RPMI8226 (cell line): Measurements from ENCODE around the gene GGT6.

ENCODE experiments used
- DNase-seq: peaks from one replicate; pipeline ENCODE4 v3.0.0-alpha.2; 2015

Gene GGT6

DNA sequence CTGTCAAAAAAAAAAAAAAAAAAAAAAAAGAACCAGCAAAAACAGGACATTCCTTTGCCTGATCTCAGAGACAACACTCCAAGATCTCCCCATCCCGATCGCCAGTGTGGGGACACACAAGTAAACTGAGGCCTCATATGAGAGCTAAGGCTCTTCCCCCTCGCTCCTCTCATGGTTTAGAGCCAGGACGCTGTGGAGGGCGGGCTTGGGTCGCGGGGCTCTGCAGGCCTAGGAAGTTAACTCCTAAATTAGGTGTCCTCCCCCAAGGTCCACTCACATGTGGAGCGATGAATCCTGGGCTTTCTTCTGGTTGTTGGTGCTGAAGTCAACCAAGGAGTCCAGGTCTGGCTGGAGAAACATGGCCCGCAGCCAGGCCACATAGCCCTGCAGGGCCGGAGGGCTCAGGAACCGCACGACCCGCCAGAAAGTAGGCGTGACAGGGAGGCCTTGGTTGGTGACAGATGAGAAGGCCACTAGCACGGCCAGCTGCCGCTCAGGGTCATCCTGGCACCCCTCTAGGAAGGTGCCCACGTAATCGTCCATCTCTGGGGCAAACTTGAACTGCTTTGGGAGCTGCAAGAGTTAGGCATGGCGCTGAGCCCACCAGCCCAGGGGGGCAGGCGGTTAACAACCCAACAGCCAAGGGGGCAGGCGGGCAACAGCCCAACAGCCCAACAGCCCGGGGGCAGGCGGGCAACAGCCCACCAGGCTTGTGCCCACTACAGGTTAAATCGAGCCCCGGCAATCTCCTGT is 10.4 kb downstream of the GGT6 start:
- no peak for DNase-seq

DNA sequence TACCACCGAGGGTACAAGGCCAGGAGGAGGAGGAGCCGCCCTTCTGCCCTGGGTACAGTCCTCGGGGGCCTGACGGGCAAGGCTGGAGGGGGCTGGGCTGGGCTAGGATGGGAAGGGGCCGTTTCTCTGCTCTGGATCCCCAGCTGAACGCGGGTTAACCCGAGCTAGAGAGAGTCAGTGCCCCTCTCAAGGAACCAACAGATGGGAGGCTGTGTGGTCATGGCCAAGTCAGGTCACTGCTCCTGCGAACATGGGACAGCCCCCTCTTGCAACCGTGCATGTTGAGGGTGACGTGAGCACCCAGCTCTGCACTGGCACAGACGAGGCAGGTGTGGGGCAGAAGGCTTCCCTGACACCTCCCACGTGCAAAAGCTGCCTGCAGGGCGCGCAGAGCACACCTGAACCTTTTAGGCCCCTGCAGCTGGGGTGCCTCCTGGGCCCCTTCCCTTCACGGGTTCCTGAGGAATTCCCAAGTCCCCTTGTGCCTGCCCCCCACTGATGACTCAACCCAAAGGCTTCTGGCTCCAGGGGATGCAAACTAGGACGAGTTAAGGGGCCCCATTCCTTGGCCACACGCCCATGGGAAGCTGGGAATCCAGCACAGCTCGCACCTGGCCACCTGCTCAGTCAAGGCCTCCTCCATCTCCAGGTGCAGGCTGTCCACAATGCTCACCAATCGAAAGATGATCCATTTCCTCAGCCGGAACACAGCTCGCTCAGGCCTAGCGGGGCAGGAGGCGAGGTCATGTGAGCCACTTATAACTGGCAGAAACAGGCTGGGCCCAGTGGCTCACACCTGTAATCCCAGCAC is 11.5 kb downstream of the GGT6 start:
- DNase-seq = no peak

DNA sequence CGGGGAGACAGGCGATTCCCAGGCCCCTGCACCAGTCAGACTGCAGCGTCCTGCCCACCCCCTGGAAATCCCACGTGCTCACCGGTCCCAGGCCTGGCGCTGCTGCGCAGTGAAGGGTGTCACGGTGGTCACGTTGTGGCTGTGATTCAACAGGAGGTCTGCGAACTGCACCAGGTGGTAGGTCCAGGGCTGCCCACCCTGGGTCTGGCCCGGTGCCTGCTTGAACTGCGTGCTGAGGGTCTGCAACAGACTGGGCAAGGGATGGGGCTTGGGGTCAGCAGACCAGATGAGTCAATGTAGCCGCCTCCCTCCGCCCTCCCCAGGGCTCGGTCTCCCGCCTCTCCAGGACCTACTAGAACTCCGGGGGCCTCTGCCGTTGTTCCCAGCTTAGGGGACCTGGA is 12.3 kb downstream of the GGT6 start:
- DNase-seq = no peak

DNA sequence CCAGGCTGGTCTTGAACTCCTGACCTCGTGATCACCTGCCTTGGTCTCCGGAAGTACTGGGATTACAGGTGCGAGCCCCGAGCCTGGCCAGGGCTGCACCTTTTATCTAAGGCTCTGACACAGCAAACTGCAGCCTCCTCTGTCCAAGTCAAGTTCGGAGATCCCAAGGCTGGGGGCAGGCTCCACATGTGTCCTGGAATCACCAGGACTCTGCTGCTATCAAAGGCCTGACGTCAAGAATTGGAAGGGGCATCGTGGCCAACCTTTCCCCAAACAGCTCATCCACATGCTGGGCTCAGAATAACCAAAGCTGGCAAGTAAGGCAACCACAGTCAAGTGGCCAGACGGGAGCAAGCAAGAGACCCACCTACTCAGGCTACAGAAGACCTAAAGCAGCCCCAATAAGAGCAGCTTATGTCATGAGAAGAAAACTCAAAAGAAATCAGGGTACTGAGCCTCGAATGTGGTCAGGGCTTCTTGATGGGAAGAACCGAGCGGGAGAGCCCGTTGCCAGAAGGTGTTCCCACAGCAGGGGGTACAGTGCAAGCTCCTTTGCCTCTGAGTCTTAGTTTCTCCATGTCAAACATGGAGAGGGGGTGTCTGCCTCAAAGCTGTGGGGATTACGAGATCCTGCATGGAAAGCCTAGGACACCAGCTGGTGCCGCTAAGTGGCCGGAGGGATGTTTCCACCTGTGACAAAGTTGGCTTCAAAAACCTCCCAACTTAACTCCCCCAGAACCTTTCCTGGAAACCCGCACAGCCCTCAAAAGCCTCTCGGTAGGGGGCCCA is 13.1 kb downstream of the GGT6 start:
- no peak for DNase-seq

DNA sequence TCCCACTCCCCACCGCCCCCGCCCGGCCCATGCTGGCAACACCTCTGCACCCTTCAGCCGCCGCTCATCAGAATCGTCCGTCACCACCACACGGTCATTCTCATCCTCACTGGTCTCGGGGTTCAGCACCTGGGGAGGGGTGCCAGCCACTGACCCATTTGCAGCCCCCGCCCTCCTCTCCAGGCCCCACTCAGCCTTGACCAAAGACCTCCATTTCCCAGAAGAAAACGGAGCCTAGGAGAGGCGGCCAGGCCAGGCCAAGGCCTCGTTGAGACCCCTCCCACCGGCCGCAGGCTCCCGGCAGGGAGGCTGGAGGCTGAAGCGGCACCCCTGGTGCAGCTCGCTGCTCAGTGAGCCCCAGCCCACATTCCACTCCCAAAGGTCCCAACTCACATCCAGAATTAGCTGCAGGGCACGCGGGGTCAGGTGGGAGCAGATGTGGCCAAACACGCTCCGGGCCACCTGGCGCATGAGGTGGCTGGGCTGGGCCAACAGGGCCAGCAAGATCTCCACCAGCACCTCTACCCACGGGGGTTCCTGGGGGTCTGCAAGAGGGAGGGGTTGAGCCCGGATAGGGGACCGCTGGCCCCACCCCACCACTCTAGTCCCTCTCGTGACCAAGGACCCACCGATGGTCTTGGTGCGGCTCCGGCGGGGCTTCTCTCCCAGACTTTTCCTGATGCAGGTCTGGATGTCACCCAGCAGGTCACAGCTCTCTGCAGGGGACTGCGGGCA is 15.0 kb downstream of the GGT6 start:
- no peak for DNase-seq

DNA sequence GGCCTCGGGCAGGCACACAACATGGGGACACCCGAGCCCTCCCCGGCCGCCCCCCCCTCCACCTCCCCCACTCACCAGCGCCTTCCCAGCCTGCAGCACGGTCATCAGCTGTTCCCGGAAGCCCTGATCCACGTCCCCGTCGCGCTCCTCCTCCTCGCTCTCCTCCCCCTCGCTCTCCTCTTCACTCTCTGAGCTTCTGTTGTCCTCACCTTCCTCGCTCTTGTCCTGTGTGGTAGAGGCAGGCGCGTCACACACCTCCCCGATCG is 15.5 kb downstream of the GGT6 start:
- no peak for DNase-seq

DNA sequence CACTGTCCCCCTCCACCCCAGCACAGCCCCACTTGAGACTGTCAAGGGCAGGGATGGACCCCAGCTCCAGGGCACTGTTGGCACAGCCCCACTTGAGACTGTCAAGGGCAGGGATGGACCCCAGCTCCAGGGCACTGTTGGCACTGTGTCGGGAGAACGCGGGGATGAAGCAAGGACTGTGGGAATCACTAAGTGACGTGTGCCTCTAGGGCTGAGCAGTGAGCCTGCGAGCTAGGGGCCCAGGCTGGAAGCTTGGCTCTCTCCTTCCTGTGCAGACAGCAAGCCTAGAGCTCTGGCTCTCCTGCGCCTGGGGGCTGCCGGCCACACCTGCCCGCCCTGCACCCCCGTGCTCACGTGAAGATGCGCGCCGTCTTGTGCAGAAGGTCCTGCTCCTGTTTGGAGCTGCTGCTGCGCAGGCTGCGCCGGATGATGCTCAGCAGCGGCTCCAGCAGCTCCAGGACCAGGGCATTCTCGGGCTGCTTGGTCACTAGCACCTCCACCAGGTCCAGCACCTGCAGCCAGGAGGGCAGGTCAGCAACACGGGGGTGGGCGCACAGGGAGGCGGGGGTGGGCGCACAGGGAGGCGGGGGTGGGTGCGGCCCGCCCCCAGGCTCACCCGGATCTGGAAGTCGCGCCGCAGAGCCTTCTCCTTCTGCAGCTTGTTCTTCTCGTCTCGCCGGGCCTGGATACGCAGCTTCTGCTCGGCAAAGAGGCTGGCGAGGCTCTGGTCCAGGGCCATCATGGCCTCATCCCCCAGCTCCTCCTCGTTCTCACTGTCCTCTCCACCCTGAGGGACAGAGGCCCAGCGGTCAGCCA is 16.0 kb downstream of the GGT6 start:
- DNase-seq = no peak

DNA sequence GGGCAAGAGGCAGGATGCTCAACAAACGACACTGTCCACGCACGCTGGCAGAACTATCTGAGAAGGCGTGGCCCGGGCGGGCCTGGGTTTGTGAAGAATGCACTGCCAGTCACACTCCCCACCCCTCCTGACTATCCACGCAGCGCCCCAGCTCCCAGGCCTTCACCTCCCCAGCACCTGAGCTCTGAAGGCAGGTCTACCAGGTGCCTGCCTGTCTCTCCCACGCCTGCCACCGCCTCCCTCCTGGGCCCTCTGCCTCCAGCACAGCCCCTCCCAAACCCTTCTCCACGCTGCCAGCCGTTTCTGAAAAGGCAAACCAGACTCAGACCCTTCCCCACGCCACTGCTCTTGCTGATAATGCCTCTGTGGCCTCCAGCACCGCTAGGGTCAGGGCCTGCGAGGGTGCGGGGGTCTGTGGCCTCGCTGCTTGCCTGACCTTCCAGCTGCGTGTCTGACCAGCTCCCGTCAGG is 16.8 kb downstream of the GGT6 start:
- DNase-seq = no peak

DNA sequence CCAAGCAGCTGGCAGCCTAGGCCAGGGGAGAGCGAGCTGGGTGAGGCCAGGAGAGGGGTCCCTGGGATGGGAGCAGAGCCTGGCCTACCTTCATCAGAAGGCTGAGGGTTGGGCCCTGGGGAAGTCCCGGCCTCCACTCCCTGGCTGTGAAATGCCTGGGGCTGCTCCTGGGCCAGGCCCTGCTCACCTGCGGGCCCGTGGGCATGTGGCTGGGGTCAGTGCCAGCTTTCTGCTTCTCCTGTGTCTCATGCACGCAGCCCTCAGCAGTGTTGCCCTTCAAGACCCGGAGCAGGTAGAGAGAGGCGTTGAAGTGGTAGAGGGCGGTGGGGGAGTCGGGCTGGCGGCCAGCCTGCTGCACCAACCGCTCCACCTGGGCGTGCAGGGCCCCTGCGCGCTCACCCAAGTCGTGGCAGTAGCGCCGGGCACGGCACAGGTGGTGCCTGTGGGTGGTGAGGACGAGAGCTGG is 17.6 kb downstream of the GGT6 start:
- no peak for DNase-seq

DNA sequence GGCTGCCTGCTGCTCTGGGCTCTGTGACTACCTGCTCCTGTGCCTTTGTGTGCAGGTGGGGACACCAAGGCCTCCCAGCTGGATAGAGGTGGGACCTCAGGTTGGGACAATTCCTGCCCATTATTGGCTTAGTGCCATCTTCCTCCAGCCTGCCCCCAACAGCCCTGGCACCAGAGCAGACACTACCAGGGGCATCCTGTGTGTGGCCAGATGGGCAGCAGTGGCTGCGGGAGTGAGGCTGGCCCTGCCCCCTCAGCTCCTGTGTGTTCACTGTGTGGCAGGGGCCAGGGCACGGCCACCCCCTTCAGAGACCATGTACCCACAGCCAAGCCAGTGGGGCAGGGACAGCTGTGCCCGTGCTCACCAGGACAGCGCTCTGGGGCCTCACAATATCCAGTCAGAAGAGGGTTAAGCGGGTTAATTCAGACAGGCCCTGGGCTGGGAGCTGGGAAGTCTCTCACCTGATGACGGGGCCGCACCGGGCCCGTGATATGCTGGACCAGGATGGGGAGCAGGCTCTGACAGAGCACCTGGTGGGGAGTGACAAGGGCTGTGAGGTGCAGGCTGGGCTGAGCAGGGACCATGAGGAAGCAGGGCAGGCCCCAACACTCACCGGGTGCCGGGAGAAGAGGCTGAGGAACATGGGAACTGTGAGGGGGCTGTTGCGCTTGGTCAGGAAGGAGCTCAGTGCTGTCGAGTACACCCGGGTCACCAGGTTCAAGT is 18.2 kb downstream of the GGT6 start:
- no peak for DNase-seq

DNA sequence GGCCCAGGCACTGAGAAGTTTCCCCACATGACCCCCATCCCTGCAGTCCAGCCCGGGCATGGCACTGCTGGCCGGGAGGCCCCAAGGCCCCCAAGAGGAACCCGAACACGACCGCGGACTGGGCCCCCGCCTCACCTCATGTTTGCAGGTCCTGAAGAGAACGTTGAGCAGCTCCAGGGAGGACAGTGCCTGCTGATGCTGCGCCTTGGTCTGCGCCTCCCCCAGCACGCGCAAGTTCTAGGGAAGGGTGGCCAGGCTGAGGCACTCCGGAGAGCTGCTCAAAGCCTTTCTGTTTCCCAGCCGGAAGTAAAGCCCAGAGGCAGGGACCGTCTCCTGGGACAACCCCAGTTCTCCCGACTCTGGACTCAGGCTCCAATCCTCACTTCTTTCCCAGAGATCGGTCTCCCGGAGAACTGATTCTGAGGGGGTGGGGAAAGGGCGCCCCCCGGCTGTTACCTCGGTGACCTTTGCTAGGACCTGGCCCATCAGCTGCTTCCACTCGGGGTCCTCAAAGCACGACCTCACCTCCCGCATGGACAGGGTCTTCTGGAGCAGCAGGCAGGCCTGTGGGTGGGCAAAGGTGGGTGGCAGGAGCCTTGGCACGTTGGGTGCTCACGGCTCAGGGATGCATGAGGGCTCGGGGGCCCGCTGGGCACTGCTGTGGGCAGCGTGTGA is 18.9 kb downstream of the GGT6 start:
- DNase-seq = no peak

DNA sequence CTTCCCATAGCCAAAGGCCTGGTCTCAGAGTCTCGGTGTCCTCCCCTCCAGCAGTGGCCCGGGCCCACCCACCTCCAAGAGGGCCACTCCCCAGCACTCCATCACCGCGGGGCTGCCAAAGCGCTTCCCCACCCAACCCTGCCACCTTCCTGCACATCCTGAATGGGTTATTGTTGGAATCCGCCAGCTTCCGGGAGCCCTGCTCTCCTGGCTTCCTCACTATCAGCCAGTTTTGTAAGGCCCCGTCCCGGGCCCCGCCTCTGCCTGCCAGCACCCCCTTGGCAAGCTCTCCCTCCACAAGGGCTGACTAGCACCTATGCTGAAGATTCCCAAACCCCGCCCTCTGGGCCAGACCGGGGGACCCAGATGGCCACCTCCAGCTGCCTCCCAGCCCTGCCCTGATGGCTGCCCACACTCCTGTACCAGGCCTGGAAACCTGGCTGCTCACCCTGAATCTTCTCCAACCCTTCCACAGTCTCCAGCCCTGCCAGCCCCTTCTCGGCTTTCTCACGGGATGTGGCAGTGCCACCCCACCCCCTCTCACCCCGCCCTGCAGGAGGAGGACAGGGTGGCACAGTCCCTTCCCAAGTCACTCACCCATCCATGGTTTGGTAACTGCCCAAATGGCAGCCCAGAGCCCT is 19.6 kb downstream of the GGT6 start:
- no peak for DNase-seq

DNA sequence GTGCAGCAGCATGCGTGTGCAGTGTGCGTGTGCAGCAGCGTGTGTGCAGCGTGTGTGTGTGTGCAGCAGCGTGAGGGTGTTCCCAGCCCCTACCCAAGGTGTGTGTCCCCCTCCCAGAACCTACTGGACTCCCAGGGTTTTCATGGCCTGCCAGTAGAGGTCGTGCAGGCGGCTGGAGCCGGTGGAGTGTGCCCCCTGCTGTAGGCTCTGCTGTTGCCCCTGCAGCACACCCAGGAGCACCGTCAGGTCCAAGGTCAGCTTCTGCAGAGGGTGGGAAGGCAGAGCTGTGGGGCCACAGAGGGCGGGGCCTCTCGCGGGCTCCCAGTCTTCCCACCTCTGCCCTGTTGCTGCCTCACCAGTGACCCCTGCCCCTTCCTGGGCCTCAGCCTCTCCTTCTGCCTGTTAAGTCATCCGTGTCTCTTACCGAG is 20.1 kb downstream of the GGT6 start:
- DNase-seq = no peak

DNA sequence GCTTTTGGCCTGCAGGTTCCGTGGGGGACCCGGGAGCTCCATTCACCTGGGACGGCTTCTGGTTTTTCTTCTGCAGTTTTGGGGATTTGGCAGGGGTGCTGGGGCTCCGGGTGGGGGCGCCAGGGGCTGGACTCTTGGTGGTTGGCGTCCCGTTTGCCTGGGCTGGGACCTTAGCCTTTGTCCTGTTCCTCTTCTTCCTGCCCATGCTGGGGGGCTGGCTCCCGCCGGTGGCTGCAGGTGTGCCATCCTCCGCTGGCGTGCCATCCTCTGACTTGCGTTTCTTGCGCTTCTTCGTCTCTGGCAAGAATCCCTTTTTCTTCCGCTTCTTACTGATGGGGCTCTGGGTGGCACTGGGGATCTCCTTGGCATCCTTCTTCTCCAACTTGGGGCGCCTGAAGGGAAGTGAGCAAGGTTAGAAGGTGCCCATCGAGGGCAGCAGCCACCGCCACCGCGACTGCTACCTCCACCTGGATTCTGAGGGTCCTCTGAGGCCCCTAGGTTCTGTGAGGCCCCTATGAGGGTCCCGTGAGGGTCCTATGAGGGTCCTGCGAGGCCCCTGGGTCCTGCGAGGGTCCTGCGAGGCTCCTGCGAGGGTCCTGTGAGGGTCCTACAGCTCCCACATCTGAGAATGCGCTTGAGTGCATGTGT is 20.7 kb downstream of the GGT6 start:
- DNase-seq = no peak

DNA sequence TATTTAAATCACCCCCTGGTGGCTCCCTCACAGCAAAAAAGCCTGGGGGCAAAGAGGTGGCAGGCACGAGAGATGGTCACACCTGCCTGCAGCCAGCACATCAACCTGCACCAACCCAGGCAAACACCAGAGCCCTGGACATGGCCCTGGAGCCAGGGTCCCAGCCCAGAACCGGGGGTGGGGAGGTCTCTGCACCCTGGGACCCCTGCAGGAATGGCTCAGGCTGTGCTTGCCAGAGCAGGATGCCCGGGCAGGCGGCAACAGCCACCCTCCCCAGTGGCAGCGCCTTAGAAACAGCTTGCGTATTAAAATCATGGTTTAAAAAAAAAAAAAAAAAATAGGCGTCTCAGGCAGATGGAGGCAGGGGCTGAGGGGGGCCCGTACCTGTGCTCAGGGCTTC is 21.4 kb downstream of the GGT6 start:
- DNase-seq = no peak

DNA sequence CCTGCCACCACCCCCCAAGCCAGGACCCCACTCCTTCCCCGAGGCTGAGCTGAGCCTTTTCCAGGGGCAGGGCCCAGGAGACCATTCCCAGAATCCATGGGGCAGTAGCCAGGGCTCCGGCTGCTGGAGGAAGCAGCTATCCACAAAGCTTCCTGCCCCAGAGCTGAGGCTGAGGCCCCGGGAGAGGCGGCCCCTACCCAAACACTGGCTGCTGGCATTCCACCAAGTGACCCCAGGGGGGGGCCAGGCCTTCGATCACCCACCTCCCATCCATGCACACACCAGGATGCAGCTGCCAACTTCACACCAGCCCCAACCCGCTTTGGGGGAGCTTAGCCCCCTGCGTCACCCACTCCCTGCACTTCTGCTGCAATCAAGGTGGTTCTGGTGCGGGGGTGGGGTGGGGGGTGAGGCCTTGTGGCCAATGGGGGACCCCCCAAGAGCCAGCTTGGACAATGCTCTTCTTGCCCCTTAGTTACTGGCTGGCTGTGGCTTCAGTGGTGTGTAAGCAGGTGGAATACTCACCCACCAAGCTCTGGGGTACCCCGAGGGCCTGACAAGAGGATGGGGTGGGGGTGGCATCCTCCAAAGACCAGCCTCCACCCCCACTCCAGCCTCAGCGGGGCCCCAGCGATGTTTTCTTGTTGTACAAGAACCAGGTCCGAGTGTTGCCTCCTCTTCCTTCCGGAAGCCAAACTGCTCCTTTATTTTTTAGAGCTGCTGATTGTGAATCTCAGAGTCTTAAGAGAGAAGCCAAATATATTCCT is 22.0 kb downstream of the GGT6 start:
- no peak for DNase-seq

DNA sequence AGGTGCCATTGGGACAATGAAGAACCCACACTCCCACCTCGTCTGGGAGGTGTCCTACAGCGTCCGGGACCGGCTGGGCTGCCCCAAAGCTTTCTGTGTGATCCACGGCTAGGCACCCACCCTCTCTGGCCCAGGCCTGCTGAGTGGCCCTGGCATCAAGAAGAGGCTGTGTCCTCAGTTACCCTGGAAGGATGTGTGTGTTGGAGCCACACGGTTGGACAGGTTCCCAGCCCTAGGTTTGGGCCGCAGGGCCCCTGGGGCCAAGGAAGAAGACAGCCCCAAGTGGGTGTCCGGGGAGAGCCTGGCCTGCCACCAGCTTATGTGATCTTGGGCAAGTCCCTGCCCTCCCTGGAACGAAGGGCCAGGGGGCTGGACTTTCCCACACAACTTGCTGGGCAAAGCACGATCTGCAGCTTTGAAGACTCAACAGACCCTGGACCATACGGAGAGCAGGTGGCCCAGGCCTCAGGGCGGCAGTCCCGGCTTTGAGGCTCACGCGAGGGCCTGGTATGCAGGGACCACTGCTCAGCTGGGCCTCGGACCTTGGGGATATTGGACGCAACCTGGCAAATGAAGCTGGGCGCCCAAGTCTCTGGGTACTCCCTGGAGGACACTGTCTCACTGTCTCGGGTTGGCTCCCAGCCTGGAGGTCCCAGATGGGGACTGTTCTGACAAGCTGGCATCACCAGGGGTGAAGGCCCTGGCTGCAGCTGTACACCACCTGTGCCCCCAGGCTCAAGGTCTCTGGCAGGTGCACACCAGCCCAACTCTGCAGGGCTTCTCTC is 22.7 kb downstream of the GGT6 start:
- no peak for DNase-seq
